Activated CD4-positive, alpha-beta memory T cell treated with anti-CD3 and anti-CD28 coated beads, Interleukin-2, amount 10 ng/mL, durations not matched to agents 7 days and 5 days (primary cell): Measurements from ENCODE around the gene RCE1. TPM values are rescaled to one million over a fixed set of nuclear protein-coding genes. Genes with fewer than 3 reads are reported as not detected.

Experiments
- CTCF ChIA-PET: fragments of 350-600 bp; sonication (Branson Sonifier 250); formaldehyde crosslinking; loops from one replicate; lab custom pipeline; 2021; ENCODE audit warnings: antibody characterized with exemption, inconsistent platforms; lab: Charles Lee
- POLR2A ChIA-PET: fragments of 350-600 bp; sonication (Branson Sonifier 250); formaldehyde crosslinking; loops from one replicate; lab custom pipeline; 2021; ENCODE audit warnings: antibody characterized with exemption; lab: Charles Lee
- DNase-seq: peaks from one replicate; pipeline ENCODE4 v3.0.0-alpha.2; 2020
- H3K27ac Mint-ChIP-seq: one replicate; pipeline ENCODE4 v1.8.0; 2021; ENCODE audit warnings: mild to moderate bottlenecking, mixed read lengths
- H3K27me3 Mint-ChIP-seq: one replicate; pipeline ENCODE4 v1.8.0; 2021; ENCODE audit warnings: mixed read lengths
- H3K36me3 Mint-ChIP-seq: one replicate; pipeline ENCODE4 v1.8.0; 2021; ENCODE audit warnings: low read depth, mixed read lengths
- H3K4me1 Mint-ChIP-seq: one replicate; pipeline ENCODE4 v1.8.0; 2021; ENCODE audit warnings: mixed read lengths
- H3K4me3 Mint-ChIP-seq: one replicate; pipeline ENCODE4 v1.8.0; 2021; ENCODE audit warnings: mild to moderate bottlenecking, mixed read lengths
- H3K9me3 Mint-ChIP-seq: one replicate; pipeline ENCODE4 v1.8.0; 2021; ENCODE audit warnings: mixed read lengths
- total RNA-seq, 2 experiments: library from RNA; stranded (reverse); gene quantifications; one replicate each; pipeline ENCODE4 v1.2.3, GENCODE V29; 2021

Gene RCE1
- total RNA-seq, 2 experiments from 2014 or later: 21.2 to 22.0 TPM

DNA sequence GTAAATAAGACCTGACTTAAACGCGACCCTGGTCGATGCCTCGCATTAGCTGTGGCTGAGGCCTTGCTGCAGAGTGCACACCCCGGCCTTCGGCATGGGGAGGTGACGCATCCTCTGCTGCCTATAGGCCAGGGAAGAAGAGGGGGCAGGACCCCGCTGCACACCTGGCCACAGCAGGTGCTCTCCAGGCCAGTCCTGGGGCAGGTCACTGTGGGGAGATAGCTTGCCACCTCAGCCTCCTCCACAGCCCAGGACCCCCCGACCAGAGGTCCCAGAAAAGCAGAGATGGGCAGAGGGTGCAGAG lies 26.3 kb downstream of the RCE1 start:
- no peaks in the 10 kb centered on the region for H3K9me3 Mint-ChIP-seq
- no peaks in the 10 kb centered on the region for H3K27me3 Mint-ChIP-seq
- no peak for DNase-seq
- POLR2A ChIA-PET: no interaction called here
- no peak overlapping the region for H3K4me3 Mint-ChIP-seq
- H3K4me1 Mint-ChIP-seq: peaks cover 16% of the 10 kb centered on the region
- CTCF ChIA-PET: interaction anchor here (0.8 kb wide), 1 partner anchor 13 kb away, joined by 3 read pairs; no protein-coding TSS in a partner anchor
- H3K27ac Mint-ChIP-seq: no peak overlapping the region
- no peaks in the 10 kb centered on the region for H3K36me3 Mint-ChIP-seq

DNA sequence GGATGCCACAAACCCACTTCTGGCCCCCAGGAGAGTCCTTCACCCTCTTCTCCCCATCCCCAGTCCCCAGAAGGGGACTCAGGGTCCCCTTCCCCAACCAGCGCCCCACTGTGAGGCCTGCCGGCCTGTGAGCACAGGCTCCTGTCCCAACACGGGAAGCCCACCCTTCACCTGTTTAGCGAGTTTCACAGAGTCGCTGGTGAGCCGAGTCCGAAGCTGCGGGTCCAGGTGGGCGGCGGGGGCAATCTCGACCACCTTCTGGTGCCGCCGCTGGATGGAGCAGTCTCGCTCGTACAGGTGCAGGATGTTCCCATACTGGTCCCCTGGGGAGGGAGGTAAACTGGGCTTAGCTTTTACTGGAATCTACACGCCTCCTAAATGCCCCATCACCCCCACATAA lies 26.9 kb downstream of the RCE1 start:
- CTCF ChIA-PET: interaction anchor here (0.8 kb wide), 1 partner anchor 12 kb away, joined by 3 read pairs; no protein-coding TSS in a partner anchor
- Mint-ChIP-seq H3K4me1 (peaks cover 18% of the 10 kb centered on the region), H3K9me3 (no peaks in the 10 kb centered on the region), H3K27ac (no peak overlapping the region), H3K27me3 (peaks cover 3% of the 10 kb centered on the region), H3K36me3 (no peaks in the 10 kb centered on the region), H3K4me3 (no peak overlapping the region)
- no peak for DNase-seq
- POLR2A ChIA-PET: interaction anchor here (0.8 to 0.9 kb wide), 2 partner anchors 14 to 27 kb away, joined by 3 read pairs; partner anchors contain the start of gene RCE1

DNA sequence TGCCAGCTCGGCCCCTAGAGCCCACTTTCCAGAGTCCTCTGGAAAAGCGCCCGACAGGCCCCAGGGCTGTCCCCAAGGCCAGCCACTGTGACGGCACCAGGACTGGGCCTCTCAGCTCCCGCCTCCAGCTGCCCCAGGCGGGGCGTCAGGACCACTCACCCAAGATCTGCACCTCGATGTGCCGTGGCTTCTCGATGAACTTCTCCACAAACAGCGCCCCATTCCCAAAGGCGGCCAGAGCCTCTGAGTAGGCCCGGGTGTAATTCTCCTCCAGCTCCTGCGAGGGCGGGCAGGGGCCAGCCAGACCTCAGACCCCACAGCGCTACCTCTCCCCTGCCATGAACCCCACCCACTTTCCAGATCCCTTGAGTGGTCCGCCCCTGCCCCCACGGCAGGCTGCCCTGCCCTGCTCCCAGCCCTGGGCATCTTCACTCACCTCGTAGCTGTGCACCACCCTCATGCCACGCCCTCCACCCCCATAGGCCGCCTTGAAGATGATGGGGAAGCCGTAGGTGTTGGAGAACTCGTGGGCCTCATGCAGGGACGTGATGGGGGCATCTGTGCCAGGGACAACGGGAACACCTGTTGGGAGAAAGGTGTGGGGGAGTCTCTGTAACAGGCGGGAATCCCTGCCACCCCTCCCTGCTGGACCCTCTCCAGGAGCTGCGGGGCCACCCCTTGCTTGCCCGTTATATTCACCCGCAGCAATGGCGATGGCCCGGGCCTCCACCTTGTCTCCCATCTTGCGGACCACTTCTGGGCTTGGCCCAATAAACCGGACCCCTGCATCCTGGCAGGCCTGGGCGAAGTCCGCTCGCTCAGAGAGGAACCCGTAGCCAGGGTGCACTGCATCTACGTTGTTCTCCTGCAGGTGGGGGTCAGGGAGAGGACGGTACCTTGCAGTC lies 27.6 kb downstream of the RCE1 start:
- no peak for DNase-seq
- POLR2A ChIA-PET: interaction anchor here (0.8 to 0.9 kb wide), 2 partner anchors 15 to 28 kb away, joined by 3 read pairs; partner anchors contain the start of gene RCE1
- Mint-ChIP-seq H3K4me1 (peaks cover 18% of the 10 kb centered on the region), H3K9me3 (no peaks in the 10 kb centered on the region), H3K4me3 (no peak overlapping the region), H3K27ac (no peak overlapping the region), H3K27me3 (peaks cover 3% of the 10 kb centered on the region), H3K36me3 (no peaks in the 10 kb centered on the region)
- CTCF ChIA-PET: no interaction called here

DNA sequence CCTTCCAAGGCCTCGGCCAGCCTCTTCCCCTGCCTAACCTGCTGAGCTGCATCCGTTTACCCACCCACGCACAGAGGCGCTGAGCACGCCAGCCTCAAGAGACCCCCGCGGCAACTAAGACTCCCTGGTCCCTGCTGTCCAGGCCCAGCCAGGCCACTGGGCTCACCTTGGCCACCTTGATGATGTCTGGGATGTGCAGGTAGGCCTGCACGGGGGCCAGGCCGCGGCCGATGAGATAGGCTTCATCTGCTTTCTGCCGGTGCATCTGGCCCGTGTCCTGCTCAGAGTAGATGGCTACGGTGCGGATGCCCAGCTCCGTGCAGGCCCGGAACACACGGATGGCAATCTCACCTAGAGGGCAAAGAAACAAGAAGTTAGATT lies 28.3 kb downstream of the RCE1 start:
- no peak for DNase-seq
- Mint-ChIP-seq H3K36me3 (no peaks in the 10 kb centered on the region), H3K27me3 (peaks cover 3% of the 10 kb centered on the region), H3K4me1 (peaks cover 18% of the 10 kb centered on the region), H3K27ac (no peak overlapping the region), H3K9me3 (no peaks in the 10 kb centered on the region), H3K4me3 (no peak overlapping the region)
- POLR2A ChIA-PET: no interaction called here
- CTCF ChIA-PET: no interaction called here

DNA sequence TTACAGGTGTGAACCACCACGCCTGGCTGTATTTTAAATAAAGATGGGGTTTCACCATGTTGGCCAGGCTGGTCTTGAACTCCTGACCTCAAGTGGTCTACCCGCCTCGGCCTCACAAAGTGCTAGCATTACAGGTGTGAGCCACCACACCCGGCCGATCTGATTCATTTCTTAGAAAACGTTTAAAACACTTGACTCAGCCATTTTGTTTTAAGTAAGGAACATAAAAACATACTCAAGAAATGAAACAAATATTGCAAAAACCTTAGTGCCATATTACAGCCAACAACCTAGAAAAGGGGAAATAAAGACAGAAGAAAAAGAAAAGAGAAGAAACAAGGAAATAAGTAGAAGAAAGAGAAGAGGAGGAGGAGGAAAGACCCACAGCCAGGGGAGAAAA lies 31.0 kb downstream of the RCE1 start:
- ChIA-PET POLR2A (no interaction called here), CTCF (no interaction called here)
- H3K27me3 Mint-ChIP-seq: peaks cover 3% of the 10 kb centered on the region
- DNase-seq: no peak
- H3K36me3 Mint-ChIP-seq: no peaks in the 10 kb centered on the region
- no peaks in the 10 kb centered on the region for H3K9me3 Mint-ChIP-seq
- no peak overlapping the region for H3K4me3 Mint-ChIP-seq
- peaks cover 11% of the 10 kb centered on the region for H3K4me1 Mint-ChIP-seq
- no peak overlapping the region for H3K27ac Mint-ChIP-seq

DNA sequence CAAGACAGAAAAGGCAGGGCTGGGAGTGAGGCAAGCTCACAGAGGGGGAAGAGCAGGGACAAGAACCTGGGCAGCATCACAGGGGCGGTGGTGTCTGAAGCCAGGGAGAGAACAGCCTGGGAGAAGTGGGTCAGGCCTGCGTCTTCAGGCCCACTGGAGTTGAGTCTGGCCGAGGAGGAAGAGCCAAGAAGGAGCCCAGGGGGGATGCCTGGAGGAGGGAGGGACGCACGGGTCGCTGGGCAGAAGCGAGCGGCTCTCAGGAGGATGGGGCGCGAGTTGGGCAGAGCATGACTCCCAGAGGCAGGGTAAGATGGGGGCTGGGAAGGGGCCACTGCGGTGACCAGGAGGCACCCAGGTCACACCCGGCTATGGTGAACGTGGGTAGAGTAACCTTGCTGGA lies 32.1 kb downstream of the RCE1 start:
- ChIA-PET CTCF (interaction anchor here (0.8 kb wide), 1 partner anchor 12 kb away, joined by 3 read pairs; no protein-coding TSS in a partner anchor), POLR2A (no interaction called here)

DNA sequence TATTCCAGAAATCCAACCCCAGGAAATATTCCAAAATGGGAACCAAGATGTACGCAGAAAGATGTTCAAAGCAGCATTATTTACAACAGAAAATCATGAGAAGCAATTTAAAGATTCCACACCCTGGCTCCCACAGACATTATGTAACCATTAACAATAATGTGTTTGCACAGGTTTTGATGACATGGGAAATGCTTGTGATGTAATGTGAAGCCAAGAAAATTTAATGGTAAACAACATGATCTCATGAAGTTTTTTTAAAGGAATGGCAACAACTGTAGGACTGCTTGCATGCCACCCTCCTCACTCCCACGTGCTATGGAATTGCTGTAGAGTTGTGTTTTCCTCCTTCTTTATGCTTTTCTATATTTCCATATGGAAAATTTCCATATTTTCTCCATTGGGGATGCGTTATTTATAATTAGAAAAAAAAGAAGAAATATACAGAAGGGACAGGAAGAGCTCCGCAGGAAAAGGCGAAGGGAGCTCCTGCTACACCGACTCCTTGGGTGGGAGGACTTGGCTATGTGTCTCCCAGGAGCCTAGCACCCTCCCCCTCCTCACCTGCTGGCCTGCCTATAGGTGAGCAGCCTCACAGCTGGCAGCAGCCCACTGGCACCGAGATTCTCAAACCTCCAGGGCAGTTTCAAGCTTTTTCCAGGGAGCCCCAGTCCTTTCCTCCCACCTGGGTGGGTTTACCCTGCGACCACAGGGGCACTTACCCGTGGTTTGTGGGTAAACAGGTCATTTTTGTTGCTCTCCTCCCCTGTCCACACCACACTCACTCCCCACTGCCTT lies 34.5 kb downstream of the RCE1 start:
- H3K4me3 Mint-ChIP-seq: no peak overlapping the region
- peaks cover 3% of the 10 kb centered on the region for H3K27me3 Mint-ChIP-seq
- DNase-seq: no peak
- ChIA-PET CTCF (interaction anchor here (0.6 kb wide), 1 partner anchor 103 kb away, joined by 3 read pairs; no protein-coding TSS in a partner anchor), POLR2A (no interaction called here)
- no peaks in the 10 kb centered on the region for H3K36me3 Mint-ChIP-seq
- H3K4me1 Mint-ChIP-seq: peaks cover 19% of the 10 kb centered on the region
- no peaks in the 10 kb centered on the region for H3K9me3 Mint-ChIP-seq
- H3K27ac Mint-ChIP-seq: no peak overlapping the region

More for the DNA sequence above, 32.1 kb downstream of the RCE1 start:
- H3K4me3 Mint-ChIP-seq: no peak overlapping the region
- no peak for DNase-seq
- no peaks in the 10 kb centered on the region for H3K9me3 Mint-ChIP-seq
- no peak overlapping the region for H3K27ac Mint-ChIP-seq
- peaks cover 3% of the 10 kb centered on the region for H3K27me3 Mint-ChIP-seq
- H3K4me1 Mint-ChIP-seq: peaks cover 12% of the 10 kb centered on the region
- H3K36me3 Mint-ChIP-seq: no peaks in the 10 kb centered on the region

DNA sequence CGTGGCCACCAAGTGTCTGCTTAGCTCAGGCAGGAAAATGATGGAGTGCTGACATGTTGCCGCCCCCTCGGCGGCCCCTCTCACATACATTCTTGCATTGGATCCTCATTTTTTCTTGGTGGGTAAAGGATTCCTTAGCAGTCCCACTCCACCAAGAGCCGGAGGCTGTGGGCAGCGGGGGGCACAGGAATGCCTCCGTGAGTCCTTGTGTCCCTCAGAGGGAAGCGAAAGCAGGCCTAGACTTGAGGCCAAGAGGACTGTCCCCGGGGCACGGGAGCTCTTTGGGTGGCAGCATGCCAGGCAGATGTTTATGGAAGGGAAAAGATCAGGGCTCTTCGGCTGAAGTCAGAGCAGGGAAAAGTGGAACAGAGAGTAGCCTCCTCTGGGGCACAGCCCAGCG lies 35.2 kb downstream of the RCE1 start:
- Mint-ChIP-seq H3K9me3 (no peaks in the 10 kb centered on the region), H3K36me3 (no peaks in the 10 kb centered on the region), H3K4me1 (peaks cover 19% of the 10 kb centered on the region), H3K4me3 (no peak overlapping the region), H3K27ac (no peak overlapping the region), H3K27me3 (peaks cover 3% of the 10 kb centered on the region)
- no peak for DNase-seq
- ChIA-PET CTCF (interaction anchor here (0.6 kb wide), 1 partner anchor 103 kb away, joined by 3 read pairs; no protein-coding TSS in a partner anchor), POLR2A (no interaction called here)

DNA sequence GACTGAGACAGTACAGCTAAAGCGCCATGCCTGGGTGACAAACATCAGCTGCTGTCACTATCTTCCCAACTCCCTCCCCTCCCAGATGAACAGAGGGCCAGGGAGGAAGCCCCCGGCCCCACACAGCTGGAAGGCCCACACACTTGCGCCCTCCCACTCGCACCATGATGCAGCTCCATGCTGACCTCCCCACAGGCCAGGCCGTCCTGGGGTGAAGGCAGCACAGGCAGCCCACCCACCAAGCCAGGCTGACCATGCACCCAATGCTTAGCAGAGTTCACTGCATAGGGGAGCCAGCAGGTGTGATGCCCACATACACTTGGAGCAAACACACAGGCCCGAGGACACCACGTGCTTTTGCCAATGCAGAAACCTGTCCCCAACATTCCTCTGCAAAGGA lies 35.8 kb downstream of the RCE1 start:
- H3K4me1 Mint-ChIP-seq: peaks cover 19% of the 10 kb centered on the region
- ChIA-PET POLR2A (no interaction called here), CTCF (no interaction called here)

DNA sequence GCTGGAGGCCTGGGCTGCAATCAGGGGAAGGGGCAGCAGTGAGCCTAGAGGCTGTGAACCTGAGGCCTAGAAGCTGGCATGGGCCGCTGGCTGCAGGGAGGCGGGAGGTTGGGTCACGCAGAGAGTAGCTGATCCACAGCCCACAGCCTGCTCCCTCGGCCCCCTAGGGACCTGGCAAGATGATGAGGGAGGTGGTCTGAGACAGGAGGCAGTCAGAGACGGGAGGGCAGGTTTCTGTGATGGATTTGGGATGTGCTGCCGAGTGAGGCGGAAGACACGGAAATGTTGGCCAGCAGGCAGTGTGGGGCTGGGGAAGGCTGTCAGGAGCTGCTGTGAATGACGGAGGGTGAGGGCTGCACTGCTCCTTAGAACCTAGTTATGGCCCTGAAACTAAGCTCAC lies 36.3 kb downstream of the RCE1 start:
- Mint-ChIP-seq H3K9me3 (no peaks in the 10 kb centered on the region), H3K27ac (no peak overlapping the region), H3K4me1 (peaks cover 15% of the 10 kb centered on the region), H3K4me3 (no peak overlapping the region), H3K36me3 (no peaks in the 10 kb centered on the region), H3K27me3 (peaks cover 3% of the 10 kb centered on the region)
- ChIA-PET POLR2A (interaction anchor here (2.8 kb wide), 1 partner anchor 37 kb away, joined by 14 read pairs; the partner anchor contains the start of gene RCE1), CTCF (no interaction called here)
- no peak for DNase-seq

More for the DNA sequence above, 35.8 kb downstream of the RCE1 start:
- Mint-ChIP-seq H3K27ac (no peak overlapping the region), H3K27me3 (peaks cover 3% of the 10 kb centered on the region), H3K4me3 (no peak overlapping the region), H3K9me3 (no peaks in the 10 kb centered on the region), H3K36me3 (no peaks in the 10 kb centered on the region)
- DNase-seq: no peak

DNA sequence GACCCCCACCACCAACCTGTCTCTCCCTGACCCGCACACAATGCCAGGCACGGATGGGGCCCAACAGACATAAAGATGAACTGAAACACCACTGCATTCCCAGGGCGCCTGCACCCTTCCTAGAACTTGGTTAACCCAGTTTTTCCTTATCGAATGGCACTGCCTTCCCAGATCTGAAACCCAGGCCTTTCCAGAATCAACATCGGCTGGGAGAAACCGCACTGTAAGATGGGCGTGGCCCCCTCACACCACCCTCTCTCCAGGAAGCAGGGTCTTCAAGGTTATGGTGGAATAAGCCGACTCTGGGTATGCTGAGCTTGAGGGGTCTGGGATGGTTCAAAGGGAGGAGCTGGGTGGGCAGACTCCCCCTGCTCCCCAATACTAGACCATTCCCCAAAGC lies 36.8 kb downstream of the RCE1 start:
- no peak for DNase-seq
- Mint-ChIP-seq H3K36me3 (no peaks in the 10 kb centered on the region), H3K9me3 (no peaks in the 10 kb centered on the region), H3K4me1 (peaks cover 13% of the 10 kb centered on the region), H3K27me3 (no peaks in the 10 kb centered on the region), H3K27ac (no peak overlapping the region), H3K4me3 (no peak overlapping the region)
- CTCF ChIA-PET: no interaction called here
- POLR2A ChIA-PET: interaction anchor here (2.8 kb wide), 1 partner anchor 37 kb away, joined by 14 read pairs; the partner anchor contains the start of gene RCE1

DNA sequence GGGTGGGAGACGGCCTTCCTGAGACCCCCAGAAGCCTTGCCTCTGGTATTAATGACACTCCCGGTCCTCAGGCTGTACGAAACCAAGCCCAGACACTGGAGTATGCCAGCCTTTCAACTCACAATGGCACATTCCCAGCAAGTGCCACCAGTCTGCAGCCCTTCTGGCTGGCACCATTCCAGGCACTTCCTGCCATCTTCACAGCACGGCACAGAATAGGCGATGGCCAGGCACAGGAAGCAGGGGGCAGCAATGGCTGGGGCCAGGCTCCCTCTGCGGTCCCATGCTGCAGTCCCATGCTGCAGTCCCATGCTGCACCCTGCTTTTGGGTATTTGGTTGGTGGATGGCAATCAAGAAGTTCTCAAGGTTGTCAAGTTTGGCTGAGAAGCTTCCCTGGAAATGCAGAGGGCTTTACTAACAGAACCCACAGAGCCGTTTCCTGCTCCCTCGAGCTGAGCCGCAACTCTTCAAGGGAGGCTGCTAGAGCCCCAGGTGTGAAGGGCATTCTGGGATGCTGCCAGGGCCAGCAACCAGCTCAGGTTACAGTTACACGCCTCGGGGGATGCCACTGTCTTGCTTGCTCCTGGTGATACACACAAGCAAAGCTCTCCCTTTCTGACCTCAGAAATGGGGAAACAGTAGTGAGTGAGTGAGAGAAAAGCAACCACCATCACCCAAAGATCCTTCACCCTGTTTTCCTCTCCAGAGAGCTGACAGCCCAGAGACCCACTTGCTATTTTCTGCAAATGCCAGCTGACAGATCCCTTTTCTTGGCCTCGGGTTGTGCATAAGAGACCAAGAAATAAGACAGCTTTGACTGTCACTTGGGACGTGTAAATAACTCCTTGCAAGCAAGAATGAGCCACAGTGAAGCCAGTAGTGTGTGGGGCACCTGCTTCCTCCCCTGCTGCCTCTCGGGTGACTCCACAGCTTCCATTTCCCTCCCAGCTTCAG lies 37.5 kb downstream of the RCE1 start:
- no peaks in the 10 kb centered on the region for H3K36me3 Mint-ChIP-seq
- no peak overlapping the region for H3K27ac Mint-ChIP-seq
- ChIA-PET CTCF (interaction anchor here (0.7 to 1.5 kb wide), 3 partner anchors 23 to 47 kb away, joined by 3 to 5 read pairs (median 4); no protein-coding TSS in a partner anchor), POLR2A (interaction anchor here (2.8 kb wide), 1 partner anchor 38 kb away, joined by 14 read pairs; the partner anchor contains the start of gene RCE1)
- H3K9me3 Mint-ChIP-seq: no peaks in the 10 kb centered on the region
- H3K4me3 Mint-ChIP-seq: no peak overlapping the region
- H3K27me3 Mint-ChIP-seq: no peaks in the 10 kb centered on the region
- H3K4me1 Mint-ChIP-seq: peaks cover 13% of the 10 kb centered on the region
- no peak for DNase-seq
